Heart left ventricle (tissue), 13 donors: ENCODE results near the gene MAP1A.

Experiments used
- POLR2A ChIP-seq, 2 donors: fragments of 450-650 bp; IDR thresholded peaks; one replicate each; pipeline ENCODE4 v1.6.1; 2017; ENCODE audit warnings: antibody characterized with exemption in 2 of 2, mild to moderate bottlenecking in 2 of 2, moderate library complexity in 2 of 2
- TF ChIP-seq, protein P1 (sequence below), 12 donors: fragments of 200-600 bp; sonication (generic) in 4 of 12; IDR thresholded peaks; one replicate each; pipeline versions ENCODE4 v1.5.0 to v1.8.0; 2018 to 2022; ENCODE audit warnings: antibody characterized with exemption in 12 of 12, mild to moderate bottlenecking in 5 of 12
- donor health status: ischemic (EF 13 %, LVEDD 7.1; RV severe dilation, severe dysfunction).
- donor health status: DM: no; HTN: yes; CAD: no.
- donor health status: DM: no; HTN: no; CAD: no.
- donor health status: ischemic (EF 25% LVEDD 6.9; RV normal size, moderate dysfunction).
- donor health status: ischemic (EF 25% LVEDD 5.7; RV mildly dilated, moderate dysfunction).
- donor health status: ischemic (EF 35%, LVEDD 5.7; RV mildly dilated, moderate dysfunction).
- donor health status: nonischemic (EF 11% LVEDD 7.7; RV severe dilation, severe dysfunction).
- donor health status: DM: yes; HTN: yes; CAD: no.
- donor health status: PGD.
- donor health status: ischemic (EF 29% LVEDD 5.4; RV normal size, mild dysfunction).
- donor health status: nonischemic (EF 23%, LVEDD 6.1; RV moderate dilation, normal function).

DNA sequence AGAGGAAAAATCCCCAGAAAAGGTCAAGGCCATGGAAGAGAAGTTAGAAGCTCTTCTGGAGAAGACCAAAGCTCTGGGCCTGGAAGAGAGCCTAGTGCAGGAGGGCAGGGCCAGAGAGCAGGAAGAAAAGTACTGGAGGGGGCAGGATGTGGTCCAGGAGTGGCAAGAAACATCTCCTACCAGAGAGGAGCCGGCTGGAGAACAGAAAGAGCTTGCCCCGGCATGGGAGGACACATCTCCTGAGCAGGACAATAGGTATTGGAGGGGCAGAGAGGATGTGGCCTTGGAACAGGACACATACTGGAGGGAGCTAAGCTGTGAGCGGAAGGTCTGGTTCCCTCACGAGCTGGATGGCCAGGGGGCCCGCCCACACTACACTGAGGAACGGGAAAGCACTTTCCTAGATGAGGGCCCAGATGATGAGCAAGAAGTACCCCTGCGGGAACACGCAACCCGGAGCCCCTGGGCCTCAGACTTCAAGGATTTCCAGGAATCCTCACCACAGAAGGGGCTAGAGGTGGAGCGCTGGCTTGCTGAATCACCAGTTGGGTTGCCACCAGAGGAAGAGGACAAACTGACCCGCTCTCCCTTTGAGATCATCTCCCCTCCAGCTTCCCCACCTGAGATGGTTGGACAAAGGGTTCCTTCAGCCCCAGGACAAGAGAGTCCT, 9.0 kb downstream of the MAP1A start:
- TF ChIP-seq, protein P1, sequence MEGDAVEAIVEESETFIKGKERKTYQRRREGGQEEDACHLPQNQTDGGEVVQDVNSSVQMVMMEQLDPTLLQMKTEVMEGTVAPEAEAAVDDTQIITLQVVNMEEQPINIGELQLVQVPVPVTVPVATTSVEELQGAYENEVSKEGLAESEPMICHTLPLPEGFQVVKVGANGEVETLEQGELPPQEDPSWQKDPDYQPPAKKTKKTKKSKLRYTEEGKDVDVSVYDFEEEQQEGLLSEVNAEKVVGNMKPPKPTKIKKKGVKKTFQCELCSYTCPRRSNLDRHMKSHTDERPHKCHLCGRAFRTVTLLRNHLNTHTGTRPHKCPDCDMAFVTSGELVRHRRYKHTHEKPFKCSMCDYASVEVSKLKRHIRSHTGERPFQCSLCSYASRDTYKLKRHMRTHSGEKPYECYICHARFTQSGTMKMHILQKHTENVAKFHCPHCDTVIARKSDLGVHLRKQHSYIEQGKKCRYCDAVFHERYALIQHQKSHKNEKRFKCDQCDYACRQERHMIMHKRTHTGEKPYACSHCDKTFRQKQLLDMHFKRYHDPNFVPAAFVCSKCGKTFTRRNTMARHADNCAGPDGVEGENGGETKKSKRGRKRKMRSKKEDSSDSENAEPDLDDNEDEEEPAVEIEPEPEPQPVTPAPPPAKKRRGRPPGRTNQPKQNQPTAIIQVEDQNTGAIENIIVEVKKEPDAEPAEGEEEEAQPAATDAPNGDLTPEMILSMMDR (IDR thresholded peaks at IDR 0.05): no peak
- TF ChIP-seq POLR2A (IDR thresholded peaks at IDR 0.05): no peak
